ENCODE results near the gene RHOC. TPM values are rescaled to one million over a fixed set of nuclear protein-coding genes. Genes with fewer than 3 reads are reported as not detected.

RHOC gene
- total RNA-seq, 2 donors from 2014 or later: 168 to 171 TPM

DNA sequence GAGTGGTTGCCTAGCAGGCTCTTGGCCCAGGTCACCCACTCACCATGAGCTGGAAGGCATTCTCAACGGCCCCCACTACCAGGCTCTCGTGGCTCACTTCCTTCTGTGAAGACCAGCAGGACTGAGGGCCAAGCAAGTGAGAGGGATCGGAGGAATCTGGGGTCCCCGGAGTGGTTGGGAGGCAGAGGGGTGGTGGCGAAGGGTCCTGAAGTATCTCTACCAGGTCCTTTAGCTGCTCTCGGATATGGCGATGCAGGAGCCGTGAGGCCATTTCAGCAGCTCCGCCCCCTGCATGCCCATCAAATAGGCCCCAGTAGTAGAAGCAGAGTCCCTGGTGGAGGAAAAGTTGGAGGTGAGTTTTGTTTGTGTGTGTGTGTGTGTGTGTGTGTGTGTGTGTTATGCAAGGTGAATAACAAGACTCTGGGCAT lies 5.8 kb upstream of the RHOC start:
- no peak overlapping the region for H3K9ac ChIP-seq (ENCODE audit: extremely low read depth, low read length, poor library complexity, severe bottlenecking)
- TF ChIP-seq, protein P1, sequence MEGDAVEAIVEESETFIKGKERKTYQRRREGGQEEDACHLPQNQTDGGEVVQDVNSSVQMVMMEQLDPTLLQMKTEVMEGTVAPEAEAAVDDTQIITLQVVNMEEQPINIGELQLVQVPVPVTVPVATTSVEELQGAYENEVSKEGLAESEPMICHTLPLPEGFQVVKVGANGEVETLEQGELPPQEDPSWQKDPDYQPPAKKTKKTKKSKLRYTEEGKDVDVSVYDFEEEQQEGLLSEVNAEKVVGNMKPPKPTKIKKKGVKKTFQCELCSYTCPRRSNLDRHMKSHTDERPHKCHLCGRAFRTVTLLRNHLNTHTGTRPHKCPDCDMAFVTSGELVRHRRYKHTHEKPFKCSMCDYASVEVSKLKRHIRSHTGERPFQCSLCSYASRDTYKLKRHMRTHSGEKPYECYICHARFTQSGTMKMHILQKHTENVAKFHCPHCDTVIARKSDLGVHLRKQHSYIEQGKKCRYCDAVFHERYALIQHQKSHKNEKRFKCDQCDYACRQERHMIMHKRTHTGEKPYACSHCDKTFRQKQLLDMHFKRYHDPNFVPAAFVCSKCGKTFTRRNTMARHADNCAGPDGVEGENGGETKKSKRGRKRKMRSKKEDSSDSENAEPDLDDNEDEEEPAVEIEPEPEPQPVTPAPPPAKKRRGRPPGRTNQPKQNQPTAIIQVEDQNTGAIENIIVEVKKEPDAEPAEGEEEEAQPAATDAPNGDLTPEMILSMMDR (conservative IDR thresholded peaks at IDR 0.05): no peak
- H3K9me3 ChIP-seq (ENCODE audit: control insufficient read depth, low read length): no peaks in the 10 kb centered on the region
- no peaks in the 10 kb centered on the region for H3K4me1 ChIP-seq (ENCODE audit: control insufficient read depth, insufficient read depth, low read length)
- peak; percentile 71 for DNase-seq
- 68 to 75% methylated on average over 6 to 9 of the region's 9 CpGs for WGBS, 2 experiments (ENCODE audit: insufficient coverage in 1 of 2, insufficient read length in 1 of 2)
- H3K36me3 Mint-ChIP-seq (ENCODE audit: low read depth): no peaks in the 10 kb centered on the region
- no peaks in the 10 kb centered on the region for H3K36me3 ChIP-seq (ENCODE audit: control insufficient read depth, insufficient read depth, low read length)
- H3K4me3 Mint-ChIP-seq: no peak overlapping the region
- H3K27me3 ChIP-seq (ENCODE audit: control insufficient read depth, insufficient read depth, low read length, poor library complexity, severe bottlenecking): peaks cover 28% of the 10 kb centered on the region
- no peak overlapping the region for H3K27ac Mint-ChIP-seq
- no peak overlapping the region for H3K27ac ChIP-seq (ENCODE audit: low read depth, low read length)
- no peaks in the 10 kb centered on the region for H3K9me3 Mint-ChIP-seq
- H3K4me1 Mint-ChIP-seq: peaks cover 44% of the 10 kb centered on the region
- H3K4me3 ChIP-seq (ENCODE audit: low read length): no peak overlapping the region
- H3K27me3 Mint-ChIP-seq (ENCODE audit: insufficient read depth): peaks cover 76% of the 10 kb centered on the region

DNA sequence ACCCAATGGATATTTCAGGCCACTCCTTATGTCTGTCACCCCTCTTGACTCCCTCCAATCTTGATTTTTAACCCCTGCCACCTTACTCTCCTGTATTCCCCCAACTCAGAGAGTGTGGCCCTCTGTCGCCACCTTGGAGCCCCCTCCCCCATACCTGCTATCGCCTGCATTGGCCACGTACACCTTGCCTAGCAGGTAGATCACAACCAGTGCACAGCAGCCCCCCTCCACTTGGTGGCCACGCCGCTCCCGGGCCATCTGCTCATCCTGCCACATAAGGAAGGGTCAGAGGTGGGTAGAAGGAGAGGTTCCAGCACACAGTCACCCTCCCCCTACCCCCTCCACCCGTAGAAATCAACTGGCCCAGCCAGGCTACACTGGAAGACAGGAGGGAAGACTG lies 5.3 kb upstream of the RHOC start:
- DNase-seq: no peak
- 91% methylated on average over 7 of the region's 7 CpGs; no CpG with 5 or more reads in 1 of the 2 experiments for WGBS, 2 experiments (ENCODE audit: insufficient coverage in 1 of 2, insufficient read length in 1 of 2)
- TF ChIP-seq, protein P1 (conservative IDR thresholded peaks at IDR 0.05): no peak
- no peaks in the 10 kb centered on the region for H3K9me3 Mint-ChIP-seq
- peaks cover 79% of the 10 kb centered on the region for H3K27me3 Mint-ChIP-seq (ENCODE audit: insufficient read depth)
- H3K4me3 Mint-ChIP-seq: no peak overlapping the region
- Histone ChIP-seq H3K27me3 (ENCODE audit: control insufficient read depth, insufficient read depth, low read length, poor library complexity, severe bottlenecking) (peaks cover 28% of the 10 kb centered on the region), H3K4me3 (ENCODE audit: low read length) (no peak overlapping the region), H3K36me3 (ENCODE audit: control insufficient read depth, insufficient read depth, low read length) (no peaks in the 10 kb centered on the region), H3K9me3 (ENCODE audit: control insufficient read depth, low read length) (no peaks in the 10 kb centered on the region), H3K27ac (ENCODE audit: low read depth, low read length) (no peak overlapping the region), H3K9ac (ENCODE audit: extremely low read depth, low read length, poor library complexity, severe bottlenecking) (no peak overlapping the region), H3K4me1 (ENCODE audit: control insufficient read depth, insufficient read depth, low read length) (no peaks in the 10 kb centered on the region)
- no peak overlapping the region for H3K27ac Mint-ChIP-seq
- no peaks in the 10 kb centered on the region for H3K36me3 Mint-ChIP-seq (ENCODE audit: low read depth)
- H3K4me1 Mint-ChIP-seq: peaks cover 48% of the 10 kb centered on the region

DNA sequence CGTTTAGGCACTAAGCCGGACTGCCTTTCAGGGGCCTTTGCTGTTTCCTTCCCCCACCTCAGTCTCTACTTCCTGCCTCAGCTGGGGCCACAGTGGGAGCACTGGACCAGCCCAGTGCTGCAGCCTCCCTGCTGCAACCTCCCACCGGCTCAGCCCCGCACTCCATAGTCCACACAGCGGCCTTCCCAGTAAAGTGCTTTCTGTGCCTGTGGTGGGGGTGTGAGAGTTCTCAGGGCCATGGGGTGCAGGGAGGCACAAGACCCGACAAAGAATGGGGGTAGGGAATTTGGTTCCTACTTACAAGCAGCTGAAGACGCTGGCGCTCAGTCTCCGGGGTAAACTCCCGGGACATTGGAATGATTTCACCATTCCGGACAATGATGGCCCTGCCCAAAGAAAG lies 4.7 kb upstream of the RHOC start:
- Mint-ChIP-seq H3K9me3 (no peaks in the 10 kb centered on the region), H3K4me3 (no peak overlapping the region), H3K27ac (no peak overlapping the region), H3K4me1 (peaks cover 47% of the 10 kb centered on the region), H3K27me3 (ENCODE audit: insufficient read depth) (peaks cover 78% of the 10 kb centered on the region), H3K36me3 (ENCODE audit: low read depth) (no peaks in the 10 kb centered on the region)
- Histone ChIP-seq H3K9ac (ENCODE audit: extremely low read depth, low read length, poor library complexity, severe bottlenecking) (no peak overlapping the region), H3K9me3 (ENCODE audit: control insufficient read depth, low read length) (no peaks in the 10 kb centered on the region), H3K4me3 (ENCODE audit: low read length) (no peak overlapping the region), H3K36me3 (ENCODE audit: control insufficient read depth, insufficient read depth, low read length) (no peaks in the 10 kb centered on the region), H3K27ac (ENCODE audit: low read depth, low read length) (no peak overlapping the region), H3K4me1 (ENCODE audit: control insufficient read depth, insufficient read depth, low read length) (no peaks in the 10 kb centered on the region), H3K27me3 (ENCODE audit: control insufficient read depth, insufficient read depth, low read length, poor library complexity, severe bottlenecking) (peaks cover 28% of the 10 kb centered on the region)
- DNase-seq: peak; percentile 48
- WGBS, 2 experiments (ENCODE audit: insufficient coverage in 1 of 2, insufficient read length in 1 of 2): 83 to 87% methylated on average over 8 to 11 of the region's 11 CpGs
- TF ChIP-seq, protein P1 (conservative IDR thresholded peaks at IDR 0.05): no peak
